H1 (cell line): ENCODE measurements around the gene GRID1. TPM values are rescaled to one million over a fixed set of nuclear protein-coding genes. Genes with fewer than 3 reads are reported as not detected.

Experiments
- CEBPB ChIP-seq: IDR thresholded peaks from 2 replicates; pipeline ENCODE4 v1.6.1; 2012; ENCODE audit warnings: low read depth, low read length
- POLR2A ChIP-seq, 2 experiments: IDR thresholded peaks; 1 replicate in 1 of 2; 2 replicates in 1 of 2; pipeline ENCODE4 v1.6.1; 2011; ENCODE audit warnings: low read depth in 2 of 2, low read length in 2 of 2, mild to moderate bottlenecking in 2 of 2; ENCODE audit errors: control extremely low read depth in 1 of 2
- SUZ12 ChIP-seq: fragments of 200-600 bp; sonication (generic); IDR thresholded peaks from 2 replicates; pipeline ENCODE4 v1.6.1; 2012; ENCODE audit warnings: mild to moderate bottlenecking, inconsistent platforms, low read length, moderate library complexity, mixed read lengths
- polyA plus RNA-seq, 7 experiments: library from polyadenylated mRNA; depleted of rRNA in 3 of 7; stranded (reverse) in 5 of 7; unstranded in 2 of 7; fragments of >200 nt in 5 of 7; fragments of 200-250 nt in 2 of 7; gene quantifications; 1 replicate in 5 of 7; 2 replicates in 1 of 7; 4 replicates in 1 of 7; pipeline versions ENCODE4 v1.2.1 to v1.2.3, GENCODE V29; 2011 to 2013; ENCODE audit warnings: missing spikeins in 2 of 7, mixed read lengths in 2 of 7
- total RNA-seq: library from RNA; stranded (reverse); fragmentation: NEBNext Ultra II Directional; extraction: Animal tissue kit (Norgen Biotek cat#: 25700); gene quantifications from 2 replicates; pipeline ENCODE4 v1.2.1, GENCODE V29; 2021
- TF ChIP-seq, protein P1 (sequence below): fragments of 300-600 bp; sonication (generic); IDR thresholded peaks from 2 replicates; pipeline ENCODE4 v1.7.1; 2012; ENCODE audit warnings: low read length, moderate library complexity, mild to moderate bottlenecking, inconsistent platforms; ENCODE audit not compliant: insufficient replicate concordance
- TF ChIP-seq, protein P2 (sequence below): IDR thresholded peaks from 2 replicates; pipeline ENCODE4 v1.6.1; 2011; ENCODE audit warnings: low read length, improper control_type of control experiment

The GRID1 gene
- total and polyA plus RNA-seq, 2 of the 8 experiments (the other 6 are each of a cell fraction or from before 2014, with no cell fraction given) = 0.22 to 0.30 TPM

DNA sequence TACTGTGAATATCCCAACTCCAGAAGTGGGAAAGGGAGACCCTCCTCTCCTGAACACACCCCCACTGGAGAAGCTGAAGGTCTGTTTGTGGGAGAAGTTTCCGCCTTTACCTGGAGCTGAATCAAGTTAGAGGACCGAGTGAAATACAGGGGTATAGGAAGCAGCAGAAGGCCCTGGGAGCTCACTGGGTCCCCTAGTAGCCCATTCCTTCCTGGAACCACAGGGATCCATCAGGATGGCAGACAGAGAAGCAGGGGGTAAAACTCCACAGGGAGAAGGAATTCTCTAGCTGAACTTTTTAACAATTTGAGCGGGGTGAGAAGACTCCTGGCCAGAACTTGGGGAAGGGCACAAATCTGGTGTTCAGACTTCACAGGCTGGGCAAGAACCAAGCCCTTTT lies 275.8 kb downstream of the GRID1 start (continued):
- TF ChIP-seq, protein P1, sequence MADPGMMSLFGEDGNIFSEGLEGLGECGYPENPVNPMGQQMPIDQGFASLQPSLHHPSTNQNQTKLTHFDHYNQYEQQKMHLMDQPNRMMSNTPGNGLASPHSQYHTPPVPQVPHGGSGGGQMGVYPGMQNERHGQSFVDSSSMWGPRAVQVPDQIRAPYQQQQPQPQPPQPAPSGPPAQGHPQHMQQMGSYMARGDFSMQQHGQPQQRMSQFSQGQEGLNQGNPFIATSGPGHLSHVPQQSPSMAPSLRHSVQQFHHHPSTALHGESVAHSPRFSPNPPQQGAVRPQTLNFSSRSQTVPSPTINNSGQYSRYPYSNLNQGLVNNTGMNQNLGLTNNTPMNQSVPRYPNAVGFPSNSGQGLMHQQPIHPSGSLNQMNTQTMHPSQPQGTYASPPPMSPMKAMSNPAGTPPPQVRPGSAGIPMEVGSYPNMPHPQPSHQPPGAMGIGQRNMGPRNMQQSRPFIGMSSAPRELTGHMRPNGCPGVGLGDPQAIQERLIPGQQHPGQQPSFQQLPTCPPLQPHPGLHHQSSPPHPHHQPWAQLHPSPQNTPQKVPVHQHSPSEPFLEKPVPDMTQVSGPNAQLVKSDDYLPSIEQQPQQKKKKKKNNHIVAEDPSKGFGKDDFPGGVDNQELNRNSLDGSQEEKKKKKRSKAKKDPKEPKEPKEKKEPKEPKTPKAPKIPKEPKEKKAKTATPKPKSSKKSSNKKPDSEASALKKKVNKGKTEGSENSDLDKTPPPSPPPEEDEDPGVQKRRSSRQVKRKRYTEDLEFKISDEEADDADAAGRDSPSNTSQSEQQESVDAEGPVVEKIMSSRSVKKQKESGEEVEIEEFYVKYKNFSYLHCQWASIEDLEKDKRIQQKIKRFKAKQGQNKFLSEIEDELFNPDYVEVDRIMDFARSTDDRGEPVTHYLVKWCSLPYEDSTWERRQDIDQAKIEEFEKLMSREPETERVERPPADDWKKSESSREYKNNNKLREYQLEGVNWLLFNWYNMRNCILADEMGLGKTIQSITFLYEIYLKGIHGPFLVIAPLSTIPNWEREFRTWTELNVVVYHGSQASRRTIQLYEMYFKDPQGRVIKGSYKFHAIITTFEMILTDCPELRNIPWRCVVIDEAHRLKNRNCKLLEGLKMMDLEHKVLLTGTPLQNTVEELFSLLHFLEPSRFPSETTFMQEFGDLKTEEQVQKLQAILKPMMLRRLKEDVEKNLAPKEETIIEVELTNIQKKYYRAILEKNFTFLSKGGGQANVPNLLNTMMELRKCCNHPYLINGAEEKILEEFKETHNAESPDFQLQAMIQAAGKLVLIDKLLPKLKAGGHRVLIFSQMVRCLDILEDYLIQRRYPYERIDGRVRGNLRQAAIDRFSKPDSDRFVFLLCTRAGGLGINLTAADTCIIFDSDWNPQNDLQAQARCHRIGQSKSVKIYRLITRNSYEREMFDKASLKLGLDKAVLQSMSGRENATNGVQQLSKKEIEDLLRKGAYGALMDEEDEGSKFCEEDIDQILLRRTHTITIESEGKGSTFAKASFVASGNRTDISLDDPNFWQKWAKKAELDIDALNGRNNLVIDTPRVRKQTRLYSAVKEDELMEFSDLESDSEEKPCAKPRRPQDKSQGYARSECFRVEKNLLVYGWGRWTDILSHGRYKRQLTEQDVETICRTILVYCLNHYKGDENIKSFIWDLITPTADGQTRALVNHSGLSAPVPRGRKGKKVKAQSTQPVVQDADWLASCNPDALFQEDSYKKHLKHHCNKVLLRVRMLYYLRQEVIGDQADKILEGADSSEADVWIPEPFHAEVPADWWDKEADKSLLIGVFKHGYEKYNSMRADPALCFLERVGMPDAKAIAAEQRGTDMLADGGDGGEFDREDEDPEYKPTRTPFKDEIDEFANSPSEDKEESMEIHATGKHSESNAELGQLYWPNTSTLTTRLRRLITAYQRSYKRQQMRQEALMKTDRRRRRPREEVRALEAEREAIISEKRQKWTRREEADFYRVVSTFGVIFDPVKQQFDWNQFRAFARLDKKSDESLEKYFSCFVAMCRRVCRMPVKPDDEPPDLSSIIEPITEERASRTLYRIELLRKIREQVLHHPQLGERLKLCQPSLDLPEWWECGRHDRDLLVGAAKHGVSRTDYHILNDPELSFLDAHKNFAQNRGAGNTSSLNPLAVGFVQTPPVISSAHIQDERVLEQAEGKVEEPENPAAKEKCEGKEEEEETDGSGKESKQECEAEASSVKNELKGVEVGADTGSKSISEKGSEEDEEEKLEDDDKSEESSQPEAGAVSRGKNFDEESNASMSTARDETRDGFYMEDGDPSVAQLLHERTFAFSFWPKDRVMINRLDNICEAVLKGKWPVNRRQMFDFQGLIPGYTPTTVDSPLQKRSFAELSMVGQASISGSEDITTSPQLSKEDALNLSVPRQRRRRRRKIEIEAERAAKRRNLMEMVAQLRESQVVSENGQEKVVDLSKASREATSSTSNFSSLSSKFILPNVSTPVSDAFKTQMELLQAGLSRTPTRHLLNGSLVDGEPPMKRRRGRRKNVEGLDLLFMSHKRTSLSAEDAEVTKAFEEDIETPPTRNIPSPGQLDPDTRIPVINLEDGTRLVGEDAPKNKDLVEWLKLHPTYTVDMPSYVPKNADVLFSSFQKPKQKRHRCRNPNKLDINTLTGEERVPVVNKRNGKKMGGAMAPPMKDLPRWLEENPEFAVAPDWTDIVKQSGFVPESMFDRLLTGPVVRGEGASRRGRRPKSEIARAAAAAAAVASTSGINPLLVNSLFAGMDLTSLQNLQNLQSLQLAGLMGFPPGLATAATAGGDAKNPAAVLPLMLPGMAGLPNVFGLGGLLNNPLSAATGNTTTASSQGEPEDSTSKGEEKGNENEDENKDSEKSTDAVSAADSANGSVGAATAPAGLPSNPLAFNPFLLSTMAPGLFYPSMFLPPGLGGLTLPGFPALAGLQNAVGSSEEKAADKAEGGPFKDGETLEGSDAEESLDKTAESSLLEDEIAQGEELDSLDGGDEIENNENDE = no peak
- TF ChIP-seq SUZ12 (no peak), CEBPB (no peak), POLR2A (IDR thresholded peaks at IDR 0.05; ENCODE audit: control extremely low read depth in 1 of 2, low read depth in 2 of 2, low read length in 2 of 2) (no peak)
- TF ChIP-seq, protein P2, sequence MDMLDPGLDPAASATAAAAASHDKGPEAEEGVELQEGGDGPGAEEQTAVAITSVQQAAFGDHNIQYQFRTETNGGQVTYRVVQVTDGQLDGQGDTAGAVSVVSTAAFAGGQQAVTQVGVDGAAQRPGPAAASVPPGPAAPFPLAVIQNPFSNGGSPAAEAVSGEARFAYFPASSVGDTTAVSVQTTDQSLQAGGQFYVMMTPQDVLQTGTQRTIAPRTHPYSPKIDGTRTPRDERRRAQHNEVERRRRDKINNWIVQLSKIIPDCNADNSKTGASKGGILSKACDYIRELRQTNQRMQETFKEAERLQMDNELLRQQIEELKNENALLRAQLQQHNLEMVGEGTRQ = no peak
